OCI-M2 (cell line): ENCODE results near the gene LSMEM2.

Experiments
- DNase-seq: peaks from one replicate; lab custom pipeline; 2025; ENCODE audit not compliant: unreplicated experiment; lab: John Stamatoyannopoulos, UW

Gene LSMEM2

DNA sequence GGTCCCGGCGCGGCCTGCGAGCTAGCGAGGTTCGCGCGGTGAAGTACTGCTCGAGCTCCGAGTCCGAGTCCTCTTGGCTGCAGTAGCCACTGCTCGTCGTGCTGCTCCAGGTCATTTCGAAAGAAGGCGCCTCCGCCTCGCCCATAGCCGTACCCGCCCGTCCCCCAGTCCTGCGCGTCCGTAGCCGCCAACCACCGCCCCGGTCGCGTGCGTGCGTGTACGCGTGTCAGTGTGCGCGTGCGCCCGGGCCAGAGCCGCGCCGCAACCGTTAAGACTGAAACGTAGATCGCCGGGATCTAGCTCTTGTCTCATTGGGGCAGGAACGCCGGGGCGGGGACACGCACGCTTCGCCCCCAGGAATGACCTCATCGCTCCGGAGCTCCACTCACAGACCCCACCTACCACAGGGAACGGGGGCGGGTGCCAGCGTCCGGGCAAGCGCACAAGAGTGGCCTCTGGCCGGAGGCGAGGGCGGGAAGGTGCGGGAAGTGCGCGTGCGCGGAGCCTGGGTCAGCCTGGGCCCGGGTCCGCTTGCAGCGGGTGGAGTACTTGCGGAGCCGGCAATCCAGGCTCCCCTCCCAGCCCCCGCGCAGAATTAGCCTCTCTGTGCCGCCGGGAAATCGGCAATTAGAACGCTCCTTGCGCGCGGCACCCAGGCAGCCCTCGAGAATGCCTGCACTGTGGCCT, 58.4 kb downstream of the LSMEM2 start:
- peak; percentile 63 for DNase-seq
